H9 (cell line): ENCODE measurements around the gene S100A4. TPM values are rescaled to one million over a fixed set of nuclear protein-coding genes. Genes with fewer than 3 reads are reported as not detected.
"Not testable (repeated sequence)": the region's sequence is repeated elsewhere in the genome, so short reads cannot be mapped to it uniquely, and the experiment has no call there.

ENCODE experiments used
- DNase-seq: peaks from one replicate; pipeline ENCODE4 v3.0.0-alpha.2; 2017
- H2AFZ ChIP-seq: one replicate; pipeline ENCODE4 v1.6.1; 2013; ENCODE audit warnings: mild to moderate bottlenecking, low read length, control low read depth, moderate library complexity
- H2AK5ac ChIP-seq: 2 replicates; pipeline ENCODE4 v1.6.1; 2013; ENCODE audit warnings: low read length, control low read depth, mixed read lengths; ENCODE audit not compliant: insufficient read length
- H2BK120ac ChIP-seq: one replicate; pipeline ENCODE4 v1.6.1; 2013; ENCODE audit warnings: low read depth, mild to moderate bottlenecking, low read length, control low read depth, inconsistent platforms; ENCODE audit not compliant: poor library complexity, severe bottlenecking
- H2BK12ac ChIP-seq: 2 replicates; pipeline ENCODE4 v1.6.1; 2013; ENCODE audit warnings: low read length, control low read depth, mixed read lengths, low read depth; ENCODE audit not compliant: insufficient read length
- H2BK15ac ChIP-seq: 2 replicates; pipeline ENCODE4 v1.6.1; 2013; ENCODE audit warnings: low read depth, low read length, control low read depth
- H2BK20ac ChIP-seq: one replicate; pipeline ENCODE4 v1.6.1; 2013; ENCODE audit warnings: low read depth, mild to moderate bottlenecking, low read length, control low read depth, inconsistent platforms; ENCODE audit not compliant: poor library complexity, severe bottlenecking
- H2BK5ac ChIP-seq: 2 replicates; pipeline ENCODE4 v1.6.1; 2013; ENCODE audit warnings: low read length, control low read depth, mixed read lengths; ENCODE audit not compliant: insufficient read length
- H3K14ac ChIP-seq: 2 replicates; pipeline ENCODE4 v1.6.1; 2013; ENCODE audit warnings: low read length, control low read depth; ENCODE audit not compliant: insufficient read depth
- H3K18ac ChIP-seq: 2 replicates; pipeline ENCODE4 v1.6.1; 2013; ENCODE audit warnings: low read depth, mild to moderate bottlenecking, mixed read lengths, low read length, control low read depth; ENCODE audit not compliant: insufficient read length
- H3K23ac ChIP-seq: 2 replicates; pipeline ENCODE4 v1.6.1; 2013; ENCODE audit warnings: low read length, control low read depth, mixed read lengths, low read depth; ENCODE audit not compliant: insufficient read length
- H3K23me2 ChIP-seq: 2 replicates; pipeline ENCODE4 v1.6.1; 2013; ENCODE audit warnings: low read depth, mild to moderate bottlenecking, mixed read lengths, low read length, control low read depth; ENCODE audit not compliant: insufficient read length, poor library complexity, severe bottlenecking
- H3K27ac ChIP-seq: 2 replicates; pipeline ENCODE4 v1.5.1; 2013; ENCODE audit warnings: low read length, control low read depth, mixed read lengths, low read depth; ENCODE audit not compliant: insufficient read length
- H3K27me3 ChIP-seq: 2 replicates; pipeline ENCODE4 v1.6.1; 2013; ENCODE audit warnings: low read length, control low read depth, inconsistent platforms; ENCODE audit not compliant: insufficient read depth
- H3K4ac ChIP-seq: 2 replicates; pipeline ENCODE4 v1.6.1; 2013; ENCODE audit warnings: low read depth, mild to moderate bottlenecking, control low read depth, inconsistent platforms, low read length, moderate library complexity
- H3K4me1 ChIP-seq: 2 replicates; pipeline ENCODE4 v1.6.1; 2013; ENCODE audit warnings: low read length, control low read depth, inconsistent platforms; ENCODE audit not compliant: insufficient read depth
- H3K4me2 ChIP-seq: 2 replicates; pipeline ENCODE4 v1.6.1; 2013; ENCODE audit warnings: low read length, control low read depth, mixed read lengths; ENCODE audit not compliant: insufficient read length, insufficient read depth
- H3K56ac ChIP-seq: 2 replicates; pipeline ENCODE4 v1.6.1; 2013; ENCODE audit warnings: low read depth, mild to moderate bottlenecking, mixed read lengths, low read length, control low read depth; ENCODE audit not compliant: insufficient read length
- H3K79me1 ChIP-seq: 2 replicates; pipeline ENCODE4 v1.6.1; 2013; ENCODE audit warnings: low read depth, mild to moderate bottlenecking, moderate library complexity, low read length, control low read depth, inconsistent platforms; ENCODE audit not compliant: insufficient read depth, poor library complexity, severe bottlenecking
- H3K79me2 ChIP-seq: 2 replicates; pipeline ENCODE4 v1.6.1; 2013; ENCODE audit warnings: low read length, control low read depth, inconsistent platforms; ENCODE audit not compliant: insufficient read depth
- H3K9ac ChIP-seq: 2 replicates; pipeline ENCODE4 v1.6.1; 2013; ENCODE audit warnings: low read length, control low read depth, mixed read lengths; ENCODE audit not compliant: insufficient read length; ENCODE audit errors: extremely low read depth
- H3K9me3 ChIP-seq: one replicate; pipeline ENCODE4 v1.6.1; 2013; ENCODE audit warnings: low read depth, low read length, inconsistent platforms; ENCODE audit not compliant: control insufficient read depth
- H3T11ph ChIP-seq: one replicate; pipeline ENCODE4 v1.6.1; 2013; ENCODE audit warnings: mild to moderate bottlenecking, low read length, control low read depth, inconsistent platforms
- H4K20me1 ChIP-seq: one replicate; pipeline ENCODE4 v1.6.1; 2013; ENCODE audit not compliant: control insufficient read depth, insufficient read length, insufficient read depth
- H4K5ac ChIP-seq: 2 replicates; pipeline ENCODE4 v1.6.1; 2013; ENCODE audit warnings: low read depth, mild to moderate bottlenecking, mixed read lengths, low read length, control low read depth; ENCODE audit not compliant: insufficient read length
- H4K8ac ChIP-seq: replicated peaks from 2 replicates; pipeline ENCODE4 v1.6.1; 2013; ENCODE audit warnings: low read length, control low read depth, mixed read lengths, low read depth; ENCODE audit not compliant: insufficient read length
- H4K91ac ChIP-seq: 2 replicates; pipeline ENCODE4 v1.6.1; 2013; ENCODE audit warnings: low read depth, mild to moderate bottlenecking, moderate library complexity, mixed read lengths, low read length, control low read depth; ENCODE audit not compliant: insufficient read length
- H3K27ac Mint-ChIP-seq, 3 experiments: 2 replicates in 2 of 3; 3 replicates in 1 of 3; pipeline ENCODE4 v1.8.0; 2020 to 2021; ENCODE audit warnings: mixed read lengths in 3 of 3, mild to moderate bottlenecking in 1 of 3, moderate library complexity in 1 of 3
- H3K27me3 Mint-ChIP-seq: 2 replicates; pipeline ENCODE4 v1.8.0; 2021; ENCODE audit warnings: low read depth, mild to moderate bottlenecking, moderate library complexity, mixed read lengths
- H3K36me3 Mint-ChIP-seq, 3 experiments: 2 replicates in 2 of 3; 3 replicates in 1 of 3; pipeline ENCODE4 v1.8.0; 2020 to 2021; ENCODE audit warnings: low read depth in 3 of 3, mixed read lengths in 3 of 3; ENCODE audit not compliant: insufficient read depth in 1 of 3
- H3K4me1 Mint-ChIP-seq, 2 experiments: 2 replicates each; pipeline ENCODE4 v1.8.0; 2020; ENCODE audit warnings: mixed read lengths in 2 of 2
- H3K4me3 Mint-ChIP-seq, 2 experiments: 2 replicates in 1 of 2; 3 replicates in 1 of 2; pipeline ENCODE4 v1.8.0; 2020 to 2021; ENCODE audit warnings: mild to moderate bottlenecking in 2 of 2, mixed read lengths in 2 of 2, moderate library complexity in 1 of 2
- H3K9me3 Mint-ChIP-seq, 2 experiments: 2 replicates in 1 of 2; 3 replicates in 1 of 2; pipeline ENCODE4 v1.8.0; 2020; ENCODE audit warnings: mild to moderate bottlenecking in 2 of 2, mixed read lengths in 2 of 2, moderate library complexity in 1 of 2
- WGBS: extraction: QIAGEN DNeasy Blood & Tissue Kit; methylation state at CpG from one replicate; pipeline ENCODE4 v1.1.7; 2013; ENCODE audit warnings: missing lambda C conversion rate, low lambda C conversion rate, mixed read lengths; ENCODE audit not compliant: insufficient read length; ENCODE audit errors: extremely low coverage; 5-methylcytosine and 5-hydroxymethylcytosine counted together
- total RNA-seq: library from RNA; stranded (reverse); gene quantifications from 2 replicates; pipeline ENCODE4 v1.2.1, GENCODE V29; 2021
- TF ChIP-seq, protein P1 (sequence below): fragments of 200-600 bp; sonication (generic); conservative IDR thresholded peaks from 3 replicates; pipeline ENCODE4 v1.8.0; 2021; ENCODE audit warnings: antibody characterized with exemption, mild to moderate bottlenecking

S100A4 gene
- total RNA-seq, 1 experiment from 2014 or later, result 9.0 TPM

GRCh38 chr1:153563483-153563901 is 17.9 kb upstream of the S100A4 start:
- Histone ChIP-seq H4K5ac (no peak overlapping the region), H2BK5ac (no peak overlapping the region), H4K8ac (no peak overlapping the region), H2AFZ (no peak overlapping the region), H2AK5ac (no peak overlapping the region), H3K9me3 (no peaks in the 10 kb centered on the region), H3K4ac (no peak overlapping the region), H2BK15ac (no peak overlapping the region), H3K4me2 (no peak overlapping the region), H3K14ac (no peak overlapping the region), H3K27ac (no peak overlapping the region), H3T11ph (no peak overlapping the region), H2BK120ac (no peak overlapping the region), H4K20me1 (peaks cover under 1% of the 10 kb centered on the region), H4K91ac (no peak overlapping the region), H3K56ac (no peak overlapping the region), H3K18ac (no peak overlapping the region), H3K9ac (no peak overlapping the region), H3K23ac (no peak overlapping the region), H2BK12ac (no peak overlapping the region), H3K79me2 (no peaks in the 10 kb centered on the region), H3K27me3 (no peaks in the 10 kb centered on the region), H3K79me1 (no peaks in the 10 kb centered on the region), H3K4me1 (peaks cover 7% of the 10 kb centered on the region; the same call in 1 of the 2 replicates), H3K23me2 (no peaks in the 10 kb centered on the region), H2BK20ac (no peak overlapping the region)
- WGBS, result no CpG with 5 or more reads among the region's 6 CpGs
- Mint-ChIP-seq H3K27me3 (peaks cover 6% of the 10 kb centered on the region), H3K9me3 (no peaks in the 10 kb centered on the region), H3K27ac (peak overlapping the region in 1 of 3 experiments; percentile 49; a peak in 1 of 7 replicates), H3K4me1 (peaks cover 27 to 29% of the 10 kb centered on the region in 2 experiments), H3K36me3 (no peaks in the 10 kb centered on the region), H3K4me3 (no peak overlapping the region)
- DNase-seq, result no peak
- TF ChIP-seq, protein P1, sequence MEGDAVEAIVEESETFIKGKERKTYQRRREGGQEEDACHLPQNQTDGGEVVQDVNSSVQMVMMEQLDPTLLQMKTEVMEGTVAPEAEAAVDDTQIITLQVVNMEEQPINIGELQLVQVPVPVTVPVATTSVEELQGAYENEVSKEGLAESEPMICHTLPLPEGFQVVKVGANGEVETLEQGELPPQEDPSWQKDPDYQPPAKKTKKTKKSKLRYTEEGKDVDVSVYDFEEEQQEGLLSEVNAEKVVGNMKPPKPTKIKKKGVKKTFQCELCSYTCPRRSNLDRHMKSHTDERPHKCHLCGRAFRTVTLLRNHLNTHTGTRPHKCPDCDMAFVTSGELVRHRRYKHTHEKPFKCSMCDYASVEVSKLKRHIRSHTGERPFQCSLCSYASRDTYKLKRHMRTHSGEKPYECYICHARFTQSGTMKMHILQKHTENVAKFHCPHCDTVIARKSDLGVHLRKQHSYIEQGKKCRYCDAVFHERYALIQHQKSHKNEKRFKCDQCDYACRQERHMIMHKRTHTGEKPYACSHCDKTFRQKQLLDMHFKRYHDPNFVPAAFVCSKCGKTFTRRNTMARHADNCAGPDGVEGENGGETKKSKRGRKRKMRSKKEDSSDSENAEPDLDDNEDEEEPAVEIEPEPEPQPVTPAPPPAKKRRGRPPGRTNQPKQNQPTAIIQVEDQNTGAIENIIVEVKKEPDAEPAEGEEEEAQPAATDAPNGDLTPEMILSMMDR, result no peak

DNA sequence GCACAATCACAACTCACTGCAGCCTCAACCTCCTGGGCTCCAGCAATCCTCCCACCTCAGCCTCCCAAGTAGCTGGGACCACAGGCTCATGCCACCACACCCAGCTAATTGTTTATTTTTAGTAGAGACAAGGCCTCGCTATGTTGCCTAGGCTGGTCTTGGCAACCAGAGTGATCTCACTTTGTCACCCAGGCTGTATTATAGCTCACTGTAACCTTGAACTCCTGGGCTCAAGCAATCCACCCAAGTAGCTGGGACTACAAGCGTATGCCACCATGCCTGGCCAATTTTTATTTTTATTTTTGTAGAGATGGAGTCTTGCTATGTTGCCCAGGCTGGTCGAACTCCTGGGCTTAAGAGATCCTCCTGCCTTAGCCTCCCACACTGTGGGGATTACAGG is 16.4 kb upstream of the S100A4 start:
- not testable (repeated sequence) for H3K79me1 ChIP-seq, H2AFZ ChIP-seq, DNase-seq, H3K23ac ChIP-seq, H4K20me1 ChIP-seq, H2AK5ac ChIP-seq, H2BK20ac ChIP-seq, H4K8ac ChIP-seq, H3K27ac Mint-ChIP-seq, H3K4me1 ChIP-seq, H3K79me2 ChIP-seq, H3K56ac ChIP-seq, H3K4ac ChIP-seq, H3K18ac ChIP-seq, H3K9me3 ChIP-seq, H3K27ac ChIP-seq, H3K4me3 Mint-ChIP-seq, H3K4me2 ChIP-seq, H3K36me3 Mint-ChIP-seq, H3K9ac ChIP-seq, H3K9me3 Mint-ChIP-seq, H4K5ac ChIP-seq, H3K14ac ChIP-seq, H4K91ac ChIP-seq, H2BK5ac ChIP-seq, H2BK120ac ChIP-seq, H3K27me3 Mint-ChIP-seq, H2BK15ac ChIP-seq, H2BK12ac ChIP-seq, H3K27me3 ChIP-seq, H3K23me2 ChIP-seq, H3T11ph ChIP-seq
- peaks cover 14 to 16% of the 10 kb centered on the region in 2 experiments for H3K4me1 Mint-ChIP-seq
- no CpG with 5 or more reads among the region's 3 CpGs for WGBS
